Hepatocyte (in vitro differentiated cells): ENCODE results near the gene SLC7A9. TPM values are rescaled to one million over a fixed set of nuclear protein-coding genes. Genes with fewer than 3 reads are reported as not detected.
"Not testable (repeated sequence)": the region's sequence is repeated elsewhere in the genome, so short reads cannot be mapped to it uniquely, and the experiment has no call there.

Experiments used
- DNase-seq: peaks from one replicate; pipeline ENCODE4 v3.0.0-alpha.2; 2016; ENCODE audit warnings: low spot score
- H2AFZ ChIP-seq: fragments of 200-600 bp; sonication (generic); 2 replicates; pipeline ENCODE4 v1.6.0; 2016; ENCODE audit warnings: antibody characterized with exemption, mild to moderate bottlenecking
- H3K27ac ChIP-seq: fragments of 200-600 bp; sonication (generic); 2 replicates; pipeline ENCODE4 v1.5.1; 2016; ENCODE audit warnings: mild to moderate bottlenecking
- H3K27me3 ChIP-seq: fragments of 200-600 bp; sonication (generic); 2 replicates; pipeline ENCODE4 v1.6.1; 2016
- H3K36me3 ChIP-seq: fragments of 200-600 bp; sonication (generic); replicated peaks from 2 replicates; pipeline ENCODE4 v1.5.1; 2016; ENCODE audit warnings: low read depth; ENCODE audit not compliant: insufficient read depth
- H3K4me1 ChIP-seq: fragments of 200-600 bp; sonication (generic); 2 replicates; pipeline ENCODE4 v1.5.1; 2016; ENCODE audit warnings: mild to moderate bottlenecking, moderate library complexity; ENCODE audit not compliant: insufficient read depth
- H3K4me2 ChIP-seq: fragments of 200-600 bp; sonication (generic); 2 replicates; pipeline ENCODE4 v1.6.0; 2016
- H3K4me3 ChIP-seq: fragments of 200-600 bp; sonication (generic); 2 replicates; pipeline ENCODE4 v1.5.1; 2016; ENCODE audit warnings: mild to moderate bottlenecking
- H3K79me2 ChIP-seq: fragments of 200-600 bp; sonication (generic); 2 replicates; pipeline ENCODE4 v1.6.0; 2017; ENCODE audit warnings: mild to moderate bottlenecking
- H3K9me2 ChIP-seq: fragments of 200-600 bp; sonication (generic); replicated peaks from 2 replicates; pipeline ENCODE4 v1.6.0; 2017; ENCODE audit warnings: mild to moderate bottlenecking; ENCODE audit not compliant: insufficient read depth
- H3K9me3 ChIP-seq: fragments of 200-600 bp; sonication (generic); 2 replicates; pipeline ENCODE4 v1.5.1; 2016; ENCODE audit warnings: low read depth, mild to moderate bottlenecking
- H4K20me1 ChIP-seq: fragments of 200-600 bp; sonication (generic); 2 replicates; pipeline ENCODE4 v1.6.0; 2016; ENCODE audit warnings: mild to moderate bottlenecking; ENCODE audit not compliant: insufficient read depth, poor library complexity, severe bottlenecking
- CTCF ChIP-seq: fragments of 200-600 bp; sonication (generic); IDR thresholded peaks from 2 replicates; pipeline ENCODE4 v1.5.1; 2016; ENCODE audit warnings: antibody characterized with exemption, mild to moderate bottlenecking; ENCODE audit not compliant: poor library complexity
- EZH2 ChIP-seq: fragments of 200-600 bp; sonication (generic); IDR thresholded peaks from 2 replicates; pipeline ENCODE4 v1.6.1; 2016; ENCODE audit warnings: antibody characterized with exemption, mild to moderate bottlenecking, borderline replicate concordance
- EZH2phosphoT487 ChIP-seq: fragments of 200-600 bp; sonication (generic); IDR thresholded peaks from one replicate; pipeline ENCODE4 v1.6.1; 2018; ENCODE audit warnings: antibody characterized with exemption, mild to moderate bottlenecking, low read depth, moderate library complexity; ENCODE audit not compliant: unreplicated experiment, severe bottlenecking
- WGBS: methylation state at CpG from one replicate; pipeline ENCODE4 v1.1.6; 2016; ENCODE audit warnings: low lambda C conversion rate; ENCODE audit errors: missing lambda C conversion rate; 5-methylcytosine and 5-hydroxymethylcytosine counted together
- polyA plus RNA-seq: library from polyadenylated mRNA; unstranded; fragments of >200 nt; fragmentation: Nextera tagmentation; extraction: Ambion mirVana; gene quantifications from 2 replicates; pipeline ENCODE4 v1.2.1, GENCODE V29; 2016
- total RNA-seq: library from RNA; depleted of rRNA; stranded (reverse); fragments of >200 nt; gene quantifications from 2 replicates; pipeline ENCODE4 v1.2.3, GENCODE V29; 2014

SLC7A9 gene
- total and polyA plus RNA-seq, 2 experiments from 2014 or later, result 7.6 to 9.6 TPM

DNA sequence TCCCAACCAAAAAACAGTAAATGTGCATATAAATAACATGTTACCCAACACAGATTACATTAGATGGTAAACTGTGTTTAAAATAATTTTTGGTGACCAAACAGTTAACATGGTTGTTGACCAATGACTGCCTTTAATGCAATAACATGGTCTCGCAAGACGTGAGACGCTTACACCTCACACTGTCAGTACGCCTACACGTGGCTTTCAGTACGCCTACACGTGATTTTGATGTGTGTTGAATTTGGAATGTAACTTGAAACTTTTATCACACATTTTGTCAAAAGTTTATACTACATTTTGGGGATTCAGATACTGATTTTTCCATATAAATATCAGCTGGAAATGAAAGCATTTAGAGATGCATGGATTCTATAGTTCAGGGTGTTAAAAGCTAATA, 32.0 kb downstream of the SLC7A9 start:
- no peak overlapping the region for H3K27ac ChIP-seq
- no peak overlapping the region for H3K4me3 ChIP-seq
- H3K9me3 ChIP-seq, result no peaks in the 10 kb centered on the region
- no peaks in the 10 kb centered on the region for H3K36me3 ChIP-seq
- H2AFZ ChIP-seq, result no peak overlapping the region
- H3K9me2 ChIP-seq, result no peaks in the 10 kb centered on the region
- no peak for DNase-seq
- TF ChIP-seq EZH2 (no peak), CTCF (no peak), EZH2phosphoT487 (no peak)
- H3K4me2 ChIP-seq, result no peak overlapping the region
- WGBS, result 92% methylated on average over 7 of the region's 7 CpGs
- no peaks in the 10 kb centered on the region for H4K20me1 ChIP-seq
- H3K27me3 ChIP-seq, result no peaks in the 10 kb centered on the region
- no peaks in the 10 kb centered on the region for H3K4me1 ChIP-seq
- no peaks in the 10 kb centered on the region for H3K79me2 ChIP-seq

GRCh38 chr19:32833388-32833787, 36.2 kb downstream of the SLC7A9 start:
- not testable (repeated sequence) for DNase-seq, H2AFZ ChIP-seq, H3K79me2 ChIP-seq, H4K20me1 ChIP-seq, H3K4me1 ChIP-seq, H3K4me3 ChIP-seq, H3K27ac ChIP-seq, H3K9me2 ChIP-seq, H3K36me3 ChIP-seq, H3K27me3 ChIP-seq, H3K9me3 ChIP-seq, H3K4me2 ChIP-seq
- WGBS, result 92% methylated on average over 7 of the region's 7 CpGs

- H3K4me1 ChIP-seq, H3K9me2 ChIP-seq, H2AFZ ChIP-seq, H3K27ac ChIP-seq, H4K20me1 ChIP-seq, H3K36me3 ChIP-seq, H3K79me2 ChIP-seq, H3K4me2 ChIP-seq, H3K4me3 ChIP-seq, H3K9me3 ChIP-seq, H3K27me3 ChIP-seq, DNase-seq: not testable (repeated sequence)
- 93% methylated on average over 7 of the region's 7 CpGs for WGBS
These were observed 36.7 kb downstream of the SLC7A9 start for GRCh38 chr19:32832825-32833224.

- not testable (repeated sequence) for H3K27me3 ChIP-seq
- WGBS, result 96% methylated on average over 12 of the region's 12 CpGs
These were observed 37.5 kb downstream of the SLC7A9 start for GRCh38 chr19:32832094-32832493.

GRCh38 chr19:32831611-32832010, 38.0 kb downstream of the SLC7A9 start:
- no peaks in the 10 kb centered on the region for H3K36me3 ChIP-seq
- H2AFZ ChIP-seq, result no peak overlapping the region
- H3K4me3 ChIP-seq, result no peak overlapping the region
- no peaks in the 10 kb centered on the region for H4K20me1 ChIP-seq
- no peak overlapping the region for H3K4me2 ChIP-seq
- TF ChIP-seq CTCF (no peak), EZH2phosphoT487 (no peak), EZH2 (no peak)
- 91% methylated on average over 5 of the region's 5 CpGs for WGBS
- no peak for DNase-seq
- H3K27ac ChIP-seq, result no peak overlapping the region
- no peaks in the 10 kb centered on the region for H3K4me1 ChIP-seq
- H3K27me3 ChIP-seq, result no peaks in the 10 kb centered on the region
- H3K9me2 ChIP-seq, result no peaks in the 10 kb centered on the region
- no peaks in the 10 kb centered on the region for H3K9me3 ChIP-seq
- H3K79me2 ChIP-seq, result no peaks in the 10 kb centered on the region

More at GRCh38 chr19:32832094-32832493, 37.5 kb downstream of the SLC7A9 start:
- not testable (repeated sequence) for DNase-seq, H3K9me2 ChIP-seq, H3K36me3 ChIP-seq, H3K4me1 ChIP-seq, H4K20me1 ChIP-seq, H3K27ac ChIP-seq, H3K4me3 ChIP-seq, H3K9me3 ChIP-seq, H2AFZ ChIP-seq, H3K79me2 ChIP-seq, H3K4me2 ChIP-seq
